ENCODE results near the gene PLXND1. TPM values are rescaled to one million over a fixed set of nuclear protein-coding genes. Genes with fewer than 3 reads are reported as not detected.

Gene PLXND1
- total RNA-seq, 1 experiment from 2014 or later, result 47.3 TPM

GRCh38 chr3:129583289-129583688 lies 23.2 kb downstream of the PLXND1 start:
- no peak overlapping the region for H3K9ac ChIP-seq (ENCODE audit: low read length)
- ChIA-PET CTCF (no interaction called here), RAD21 (ENCODE audit: low non-redundant PET in 1 of 2, low total read pairs in 2 of 2, uncharacterized antibody in 2 of 2, unreplicated experiment in 2 of 2) (no interaction called here), POLR2A (no interaction called here)
- no peak overlapping the region for H3K4me2 ChIP-seq (ENCODE audit: low read length)
- H3K4me3 ChIP-seq (replicated peaks in 1 of 2; ENCODE audit: low read depth in 1 of 2, low read length in 2 of 2), result no peak overlapping the region
- TF ChIP-seq CBX3 (IDR thresholded peaks at IDR 0.05; ENCODE audit: low read depth) (no peak), SP1 (IDR thresholded peaks at IDR 0.05; ENCODE audit: low read depth) (no peak), SIN3A (IDR thresholded peaks at IDR 0.05; ENCODE audit: low read depth) (no peak), RAD21 (IDR thresholded peaks at IDR 0.05; ENCODE audit: low read depth) (no peak), ATF3 (IDR thresholded peaks at IDR 0.05) (no peak), FOSL1 (IDR thresholded peaks at IDR 0.05; ENCODE audit: low read depth) (no peak)
- H3K79me2 ChIP-seq (ENCODE audit: insufficient read depth, low read length), result no peaks in the 10 kb centered on the region
- no peaks in the 10 kb centered on the region for H3K9me3 ChIP-seq (ENCODE audit: control insufficient read depth in 1 of 2, insufficient read depth in 1 of 2, low read depth in 1 of 2, low read length in 2 of 2)
- no peaks in the 10 kb centered on the region; a peak in 1 of 4 replicates for H3K36me3 ChIP-seq (ENCODE audit: control insufficient read depth in 1 of 2, insufficient read depth in 2 of 2, low read length in 2 of 2)
- DNase-seq (ENCODE audit: low read depth, low spot score) (no peak), ATAC-seq (no peak)
- no peaks in the 10 kb centered on the region for H3K4me1 ChIP-seq (ENCODE audit: control insufficient read depth in 1 of 2, insufficient read depth in 2 of 2, low read length in 2 of 2)
- H3K27me3 ChIP-seq (ENCODE audit: insufficient read depth, low read length), result no peaks in the 10 kb centered on the region
- H3K9me2 ChIP-seq (ENCODE audit: insufficient read depth), result no peaks in the 10 kb centered on the region
- no peak overlapping the region for H3K27ac ChIP-seq (ENCODE audit: low read depth, low read length)
- no TSS peak for BruUV-seq (replicated peaks)
- no peaks in the 10 kb centered on the region for H4K20me1 ChIP-seq (ENCODE audit: insufficient read depth)
- H2AFZ ChIP-seq (ENCODE audit: low read depth, low read length, poor library complexity, severe bottlenecking), result no peak overlapping the region
- intact Hi-C loops (cut with micrococcal nuclease), result no loop called here

DNA sequence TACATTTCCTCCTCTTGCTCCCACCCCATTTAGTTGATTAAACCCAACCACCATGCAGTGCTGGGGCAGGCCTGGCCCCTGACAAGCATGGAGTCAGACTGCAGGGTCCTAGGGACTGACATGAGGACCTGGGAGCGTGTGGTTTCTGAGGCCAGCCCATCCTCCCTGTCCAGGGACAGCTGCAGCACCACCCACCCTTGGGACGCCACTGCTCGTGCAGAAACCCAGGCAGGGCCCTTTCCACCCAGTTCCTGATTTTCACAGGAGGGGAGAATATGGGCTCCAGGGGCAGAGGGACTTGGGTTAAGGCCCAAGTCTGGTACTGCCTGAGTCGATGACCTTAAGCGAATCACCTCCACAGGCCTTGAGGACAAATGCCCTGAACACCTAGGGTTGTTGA lies 23.7 kb downstream of the PLXND1 start:
- no peak for TF ChIP-seq EGR1 (IDR thresholded peaks at IDR 0.05; ENCODE audit: low read depth)
- TF ChIP-seq MAX (IDR thresholded peaks at IDR 0.05), result no peak
- TF ChIP-seq CBX3 (IDR thresholded peaks at IDR 0.05; ENCODE audit: low read depth), result no peak
- TF ChIP-seq, protein P1, sequence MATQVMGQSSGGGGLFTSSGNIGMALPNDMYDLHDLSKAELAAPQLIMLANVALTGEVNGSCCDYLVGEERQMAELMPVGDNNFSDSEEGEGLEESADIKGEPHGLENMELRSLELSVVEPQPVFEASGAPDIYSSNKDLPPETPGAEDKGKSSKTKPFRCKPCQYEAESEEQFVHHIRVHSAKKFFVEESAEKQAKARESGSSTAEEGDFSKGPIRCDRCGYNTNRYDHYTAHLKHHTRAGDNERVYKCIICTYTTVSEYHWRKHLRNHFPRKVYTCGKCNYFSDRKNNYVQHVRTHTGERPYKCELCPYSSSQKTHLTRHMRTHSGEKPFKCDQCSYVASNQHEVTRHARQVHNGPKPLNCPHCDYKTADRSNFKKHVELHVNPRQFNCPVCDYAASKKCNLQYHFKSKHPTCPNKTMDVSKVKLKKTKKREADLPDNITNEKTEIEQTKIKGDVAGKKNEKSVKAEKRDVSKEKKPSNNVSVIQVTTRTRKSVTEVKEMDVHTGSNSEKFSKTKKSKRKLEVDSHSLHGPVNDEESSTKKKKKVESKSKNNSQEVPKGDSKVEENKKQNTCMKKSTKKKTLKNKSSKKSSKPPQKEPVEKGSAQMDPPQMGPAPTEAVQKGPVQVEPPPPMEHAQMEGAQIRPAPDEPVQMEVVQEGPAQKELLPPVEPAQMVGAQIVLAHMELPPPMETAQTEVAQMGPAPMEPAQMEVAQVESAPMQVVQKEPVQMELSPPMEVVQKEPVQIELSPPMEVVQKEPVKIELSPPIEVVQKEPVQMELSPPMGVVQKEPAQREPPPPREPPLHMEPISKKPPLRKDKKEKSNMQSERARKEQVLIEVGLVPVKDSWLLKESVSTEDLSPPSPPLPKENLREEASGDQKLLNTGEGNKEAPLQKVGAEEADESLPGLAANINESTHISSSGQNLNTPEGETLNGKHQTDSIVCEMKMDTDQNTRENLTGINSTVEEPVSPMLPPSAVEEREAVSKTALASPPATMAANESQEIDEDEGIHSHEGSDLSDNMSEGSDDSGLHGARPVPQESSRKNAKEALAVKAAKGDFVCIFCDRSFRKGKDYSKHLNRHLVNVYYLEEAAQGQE (IDR thresholded peaks at IDR 0.05; ENCODE audit: low read depth), result no peak
- no peak for TF ChIP-seq ZNF274 (IDR thresholded peaks at IDR 0.05; ENCODE audit: low read depth, low read length)
- ChIA-PET POLR2A (no interaction called here), RAD21 (ENCODE audit: low non-redundant PET in 1 of 2, low total read pairs in 2 of 2, uncharacterized antibody in 2 of 2, unreplicated experiment in 2 of 2) (no interaction called here), CTCF (no interaction called here)
- H2AFZ ChIP-seq (ENCODE audit: low read depth, low read length, poor library complexity, severe bottlenecking), result no peak overlapping the region
- intact Hi-C loops (cut with micrococcal nuclease), result no loop called here
- no peak overlapping the region for H3K4me2 ChIP-seq (ENCODE audit: low read length)
- DNase-seq (ENCODE audit: low read depth, low spot score) (no peak), ATAC-seq (no peak)
- no peaks in the 10 kb centered on the region for H4K20me1 ChIP-seq (ENCODE audit: insufficient read depth)
- H3K36me3 ChIP-seq (ENCODE audit: control insufficient read depth in 1 of 2, insufficient read depth in 2 of 2, low read length in 2 of 2), result no peaks in the 10 kb centered on the region; a peak in 1 of 4 replicates
- H3K79me2 ChIP-seq (ENCODE audit: insufficient read depth, low read length), result no peaks in the 10 kb centered on the region
- no TSS peak for BruUV-seq (replicated peaks)
- no peak overlapping the region for H3K4me3 ChIP-seq (replicated peaks in 1 of 2; ENCODE audit: low read depth in 1 of 2, low read length in 2 of 2)
- no peak overlapping the region for H3K27ac ChIP-seq (ENCODE audit: low read depth, low read length)
- H3K9me2 ChIP-seq (ENCODE audit: insufficient read depth), result no peaks in the 10 kb centered on the region
- no peak overlapping the region for H3K9ac ChIP-seq (ENCODE audit: low read length)
- H3K27me3 ChIP-seq (ENCODE audit: insufficient read depth, low read length), result no peaks in the 10 kb centered on the region
- H3K9me3 ChIP-seq (ENCODE audit: control insufficient read depth in 1 of 2, insufficient read depth in 1 of 2, low read depth in 1 of 2, low read length in 2 of 2), result no peaks in the 10 kb centered on the region
- no peaks in the 10 kb centered on the region for H3K4me1 ChIP-seq (ENCODE audit: control insufficient read depth in 1 of 2, insufficient read depth in 2 of 2, low read length in 2 of 2)

Measured in HCT116 (cell line).